Measurements from ENCODE around the gene PFDN1. TPM values are rescaled to one million over a fixed set of nuclear protein-coding genes. Genes with fewer than 3 reads are reported as not detected.

Gene PFDN1
- total RNA-seq, 1 donor from 2014 or later, result 72.7 TPM

DNA sequence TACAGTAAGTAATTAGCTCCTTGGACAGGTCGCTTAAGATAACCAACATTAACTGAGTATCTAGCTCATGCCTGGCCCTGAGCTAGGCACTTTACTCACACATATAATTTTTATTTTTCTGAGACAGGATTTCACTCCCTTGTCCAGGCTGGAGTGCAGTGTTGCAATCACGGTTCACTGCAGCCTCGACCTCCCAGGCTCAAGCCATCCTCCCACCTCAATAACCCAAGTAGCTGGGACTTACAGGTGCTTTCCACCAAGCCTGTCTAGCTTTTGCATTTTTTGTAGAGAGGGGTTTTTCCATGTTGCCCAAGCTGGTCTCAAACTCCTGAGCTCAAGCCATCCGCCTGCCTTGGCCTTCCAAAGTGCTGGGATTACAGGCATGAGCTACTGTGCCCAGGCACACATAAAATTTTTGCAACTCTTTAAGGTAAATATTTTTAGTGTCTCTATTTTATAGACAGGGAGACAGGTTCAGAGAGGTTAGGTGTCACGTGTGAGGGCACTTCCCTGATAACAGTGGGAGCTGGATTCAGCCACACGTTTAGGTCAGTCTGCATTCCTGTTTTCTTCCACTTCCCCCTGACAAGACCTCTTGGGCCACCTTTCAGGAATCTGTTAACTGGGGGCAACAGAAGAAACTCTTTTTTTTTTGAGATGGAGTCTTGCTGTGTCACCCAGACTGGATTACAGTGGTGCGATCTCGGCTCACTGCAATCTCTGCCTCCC, 25.3 kb upstream of the PFDN1 start:
- no peak for DNase-seq

DNA sequence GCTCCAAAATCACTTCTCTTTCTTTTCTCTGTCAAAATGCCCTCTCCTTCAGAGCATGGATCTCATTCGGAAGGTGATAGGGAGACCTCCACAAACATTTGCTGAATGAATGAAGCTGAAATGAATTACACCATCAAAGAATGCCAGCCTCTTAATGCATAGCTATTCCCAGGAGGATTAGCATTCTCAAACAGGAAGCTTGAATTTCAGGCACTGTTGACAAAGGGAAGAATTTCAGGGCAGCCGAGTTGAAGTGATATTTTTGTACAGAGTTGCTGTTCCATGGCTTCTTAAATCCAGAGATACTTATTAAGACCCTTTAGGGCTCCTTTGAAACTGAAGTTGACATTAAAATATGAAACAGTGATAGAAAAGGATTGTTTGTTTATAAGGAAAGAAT, 24.7 kb upstream of the PFDN1 start:
- peak; percentile 83 for DNase-seq

DNA sequence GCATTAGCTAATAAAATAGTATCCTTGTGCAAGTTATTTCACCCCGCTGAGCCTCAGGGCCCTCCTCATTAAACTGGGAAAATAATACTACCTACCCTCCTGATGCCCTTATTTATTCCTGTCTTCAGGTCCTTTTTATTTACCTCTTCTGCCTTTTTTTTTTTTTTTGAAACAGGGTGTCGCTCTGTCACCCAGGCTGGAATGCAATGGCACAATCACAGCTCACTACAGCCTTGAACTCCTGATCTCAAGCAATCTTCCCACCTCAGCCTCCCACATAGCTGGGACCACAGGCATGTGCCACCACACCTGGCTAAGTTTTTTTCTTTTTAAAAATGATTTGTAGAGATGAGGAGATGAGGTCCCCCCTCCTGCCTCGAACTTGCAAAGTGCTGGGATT, 22.6 kb upstream of the PFDN1 start:
- no peak for DNase-seq

DNA sequence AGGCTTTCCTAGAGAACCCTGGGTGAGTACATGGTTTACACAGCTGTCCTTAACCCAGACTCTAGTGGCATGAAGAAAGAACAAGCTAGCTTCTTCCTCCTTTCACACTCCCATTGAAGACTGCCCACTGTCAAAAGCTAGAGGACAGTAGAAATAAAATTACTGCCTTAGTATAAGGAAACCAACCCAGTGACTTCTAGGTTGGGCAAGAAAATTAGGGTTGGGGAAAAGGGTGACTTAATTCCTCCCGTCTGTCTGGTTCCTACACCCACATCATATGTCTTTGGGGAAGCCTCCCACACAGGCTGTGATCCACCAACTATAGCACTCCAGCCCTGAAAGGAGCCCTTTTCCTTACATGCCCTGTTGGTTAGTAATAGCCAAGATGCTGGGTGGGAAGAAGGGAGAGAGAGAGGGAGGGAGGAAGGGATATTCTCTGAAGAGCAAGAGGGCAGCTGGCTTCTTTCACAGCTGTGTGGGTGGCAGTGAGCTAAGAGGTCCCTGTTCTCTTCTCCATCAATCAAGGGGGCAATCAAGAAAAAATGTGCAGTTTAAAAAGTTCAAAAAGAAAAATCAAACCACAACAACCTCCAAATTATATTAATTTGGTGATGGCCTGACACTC, 21.8 kb upstream of the PFDN1 start:
- DNase-seq, result no peak

DNA sequence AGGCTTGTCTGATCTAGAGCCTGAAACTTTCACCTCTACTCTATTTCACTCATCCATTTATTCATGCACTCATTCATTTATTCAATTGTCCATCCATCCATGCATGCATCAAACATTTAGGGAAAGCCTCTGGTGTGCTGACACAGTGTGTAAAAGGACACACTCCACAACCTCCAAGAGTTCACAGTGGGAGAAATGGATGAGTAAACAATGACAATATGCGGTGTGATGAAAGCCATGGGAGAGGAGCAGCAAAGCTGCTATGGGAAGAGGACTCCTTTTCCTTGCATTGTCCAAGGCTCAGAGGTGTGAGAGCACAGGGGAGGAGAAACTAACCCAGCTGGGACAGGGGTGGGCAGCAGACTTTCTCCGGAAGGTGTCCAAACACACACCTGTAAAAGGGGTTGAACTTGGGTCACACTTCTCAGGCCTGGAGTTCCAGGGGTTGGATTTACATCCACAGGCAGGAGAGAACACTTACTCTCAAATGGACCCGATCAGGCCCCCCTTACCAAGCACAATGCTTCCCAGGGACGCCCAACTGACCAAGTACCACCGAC, 21.2 kb upstream of the PFDN1 start:
- no peak for DNase-seq

DNA sequence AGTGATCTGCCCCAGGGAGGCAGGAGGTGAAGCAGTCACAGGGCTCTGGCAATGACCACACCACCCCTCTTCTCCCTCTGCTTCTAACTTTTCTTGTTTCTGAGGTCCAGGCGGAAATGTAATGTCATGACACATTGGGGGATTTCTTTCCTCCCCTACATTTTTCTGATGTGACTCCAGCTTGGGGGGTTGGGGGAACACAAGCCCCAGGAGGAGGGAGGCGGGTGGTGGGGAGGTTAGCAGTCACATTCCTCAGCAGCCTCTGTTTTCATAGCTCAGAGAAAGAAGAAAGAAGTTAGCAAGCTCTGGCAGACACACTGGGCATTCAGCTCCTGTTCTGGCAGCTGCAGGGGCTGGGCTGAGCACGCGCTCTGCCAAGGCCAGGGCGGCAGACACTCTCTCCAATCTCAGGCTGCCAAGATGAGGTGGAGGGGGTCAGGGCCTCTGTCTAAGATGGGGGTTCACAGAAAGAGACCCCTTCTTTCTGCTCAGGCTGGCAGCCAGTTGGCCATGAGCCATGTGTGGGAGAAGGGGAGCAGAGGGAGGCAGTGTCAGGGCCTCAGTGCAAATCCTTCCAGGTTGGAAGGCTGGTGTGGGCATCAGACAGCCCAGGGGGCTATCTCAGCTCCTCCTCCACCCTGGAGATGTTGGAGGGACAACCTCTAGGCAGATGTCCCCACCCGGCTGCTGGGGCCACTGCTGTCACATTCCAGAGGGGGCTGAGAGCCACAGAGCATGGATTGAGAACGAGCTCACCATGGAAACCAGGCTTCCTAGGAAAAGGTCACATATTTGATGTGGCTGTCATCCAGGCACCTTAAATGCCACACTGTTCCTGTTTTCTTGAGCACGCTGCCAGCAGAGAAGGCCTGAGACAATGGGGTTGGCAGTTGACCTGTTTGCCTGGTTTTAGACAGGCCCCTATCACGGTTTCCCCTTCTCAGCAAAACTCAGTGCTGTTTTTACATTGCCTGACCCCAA, 20.1 kb upstream of the PFDN1 start:
- DNase-seq, result peak; percentile 91

DNA sequence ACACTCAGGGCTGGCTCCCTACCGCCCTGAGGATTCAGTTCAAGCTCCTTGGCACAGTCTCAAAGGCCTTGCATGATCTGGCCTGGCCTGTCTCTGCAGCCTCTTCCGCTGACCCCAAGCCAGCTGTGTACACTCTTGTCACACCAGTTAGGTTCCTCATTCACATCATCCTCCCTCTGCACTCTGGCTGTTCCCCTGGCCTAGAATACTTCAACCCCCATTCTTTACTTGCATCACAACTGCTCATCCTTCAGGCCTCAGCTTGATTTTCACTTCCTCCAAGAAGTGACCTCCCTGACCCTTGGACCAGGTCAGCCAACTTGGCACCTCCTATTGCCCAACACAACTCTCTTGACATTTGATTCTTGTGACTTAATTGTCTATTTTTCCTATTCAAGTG, 18.9 kb upstream of the PFDN1 start:
- no peak for DNase-seq

DNA sequence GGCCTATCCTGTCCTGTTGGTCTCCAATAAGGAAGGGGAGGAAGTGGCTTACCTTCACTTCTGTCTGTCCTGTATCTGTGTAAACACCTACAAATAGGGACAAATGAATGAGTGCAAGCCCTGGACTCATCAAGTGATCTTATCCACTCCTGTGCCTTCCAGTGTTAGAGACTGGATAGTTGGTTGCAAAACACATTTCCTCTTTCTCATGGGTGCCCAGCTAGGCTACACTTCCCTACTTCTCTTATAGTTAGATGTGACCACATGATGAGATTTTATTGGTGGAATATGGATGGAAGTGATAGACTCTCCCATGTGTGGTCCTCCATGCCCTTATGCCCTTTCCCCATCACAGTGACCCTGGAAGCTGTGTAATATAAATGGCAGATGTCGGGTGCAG, 16.9 kb upstream of the PFDN1 start:
- no peak for DNase-seq

DNA sequence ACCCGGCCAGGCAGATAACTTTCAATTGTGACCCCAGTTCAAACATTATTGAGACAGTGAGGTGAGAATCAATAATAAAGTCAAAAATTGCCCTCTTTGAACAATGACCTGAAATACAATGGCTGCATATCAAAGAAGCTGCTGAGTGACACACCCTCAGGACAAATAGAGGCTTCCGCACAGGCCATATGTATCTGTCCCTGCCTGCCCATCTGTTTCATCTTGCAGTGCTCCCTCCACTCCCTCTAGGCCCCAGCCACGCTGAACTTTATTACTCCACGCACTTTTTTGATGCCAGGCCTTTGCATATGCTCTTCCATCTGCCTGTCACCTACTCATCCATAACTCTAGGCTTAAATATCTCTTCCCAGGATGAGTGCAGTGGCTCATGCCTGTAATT, 15.9 kb upstream of the PFDN1 start:
- DNase-seq, result no peak

DNA sequence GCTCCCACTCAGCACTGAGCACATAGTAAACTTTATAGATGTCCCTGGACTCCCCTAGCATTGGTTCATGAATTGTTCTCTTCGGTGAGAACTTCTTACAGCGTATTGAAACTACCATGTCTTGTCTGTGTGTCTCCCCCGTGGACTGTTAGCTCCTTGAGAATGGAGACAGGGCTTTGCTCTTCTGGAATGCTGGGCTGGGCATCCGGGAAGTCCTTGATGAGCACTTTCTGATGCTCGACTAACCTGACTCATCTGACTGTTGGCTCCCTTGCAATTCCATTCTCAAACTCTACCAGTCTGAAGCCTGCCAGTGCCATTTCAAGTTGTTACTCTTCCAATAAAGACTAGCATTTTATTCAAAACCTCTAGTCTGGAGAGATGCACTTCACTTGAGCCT, 15.0 kb upstream of the PFDN1 start:
- peak; percentile 65 for DNase-seq

DNA sequence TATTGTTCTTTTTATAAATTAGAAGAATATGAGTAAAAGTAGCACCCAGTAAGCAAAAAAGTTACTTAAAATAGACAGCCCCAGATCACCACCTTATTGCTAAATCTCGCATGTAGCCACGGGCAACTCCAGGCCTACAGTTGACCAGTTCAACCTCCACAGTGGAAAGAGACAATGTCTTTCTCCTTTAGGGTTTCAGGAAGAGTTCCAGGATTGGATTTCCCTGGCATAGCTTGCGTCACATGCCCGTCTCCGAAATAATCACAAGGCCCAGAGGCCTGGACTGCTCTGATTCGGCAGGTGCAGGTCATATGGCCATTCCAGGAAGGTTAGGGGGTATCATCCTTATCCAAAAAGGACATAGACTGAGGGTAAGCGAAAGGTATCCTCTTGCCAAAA, 9.9 kb upstream of the PFDN1 start:
- DNase-seq, result peak; percentile 48

DNA sequence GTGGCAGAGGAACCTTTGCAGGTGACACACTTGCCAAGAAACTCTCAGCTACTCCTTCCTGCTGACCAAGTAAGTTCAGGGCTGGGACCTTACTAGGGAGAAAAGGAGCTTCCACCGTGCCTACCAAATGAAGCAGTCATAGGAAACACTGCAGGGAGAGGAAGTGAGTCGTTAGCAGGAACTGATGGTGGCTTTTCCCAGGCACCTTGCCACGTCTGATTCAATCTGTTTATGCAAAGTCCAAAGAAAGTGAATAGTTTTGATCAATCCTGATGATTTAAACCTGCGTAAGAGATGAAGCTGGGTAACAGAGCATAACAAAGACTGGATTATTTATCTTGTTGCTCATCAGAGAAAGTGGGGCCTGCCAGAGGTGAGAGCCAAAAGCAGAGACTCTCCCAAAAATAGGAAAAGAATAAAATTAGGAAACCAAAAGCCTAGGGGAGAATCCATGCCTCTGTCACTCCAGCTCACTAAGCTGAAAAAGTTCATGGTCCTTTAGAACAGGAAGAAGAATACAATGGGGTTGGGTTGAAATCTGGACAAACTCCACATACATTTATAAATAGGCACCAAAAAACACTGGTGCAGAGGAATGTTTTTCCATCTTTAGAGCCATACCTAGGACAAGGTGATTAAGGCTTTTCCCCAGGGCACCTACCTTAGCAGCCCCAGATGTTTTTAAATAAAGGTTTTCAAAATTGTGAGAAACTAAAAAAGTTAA, 9.3 kb upstream of the PFDN1 start:
- peak; percentile 98 for DNase-seq

DNA sequence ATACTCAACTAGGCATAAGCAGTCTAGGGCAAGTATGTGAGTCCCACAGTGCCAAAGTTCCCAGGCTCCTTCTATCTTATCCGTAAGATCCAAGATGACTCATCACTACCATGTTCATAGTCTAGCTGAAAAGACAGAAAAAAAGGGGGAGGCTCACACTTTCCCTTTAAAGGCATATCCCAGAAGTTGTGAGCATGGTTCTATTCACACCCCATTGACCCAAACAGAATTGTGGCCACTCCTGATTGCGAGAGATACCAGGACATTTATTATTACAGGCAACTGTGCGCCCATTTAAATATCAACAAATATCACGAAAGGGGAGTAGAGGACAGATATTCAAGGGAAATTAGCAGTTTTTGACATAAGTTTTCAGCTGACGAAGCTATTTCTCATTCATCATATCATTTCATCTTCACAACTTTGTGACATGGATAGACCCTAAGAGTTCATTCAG, 8.1 kb upstream of the PFDN1 start:
- peak; percentile 94 for DNase-seq

DNA sequence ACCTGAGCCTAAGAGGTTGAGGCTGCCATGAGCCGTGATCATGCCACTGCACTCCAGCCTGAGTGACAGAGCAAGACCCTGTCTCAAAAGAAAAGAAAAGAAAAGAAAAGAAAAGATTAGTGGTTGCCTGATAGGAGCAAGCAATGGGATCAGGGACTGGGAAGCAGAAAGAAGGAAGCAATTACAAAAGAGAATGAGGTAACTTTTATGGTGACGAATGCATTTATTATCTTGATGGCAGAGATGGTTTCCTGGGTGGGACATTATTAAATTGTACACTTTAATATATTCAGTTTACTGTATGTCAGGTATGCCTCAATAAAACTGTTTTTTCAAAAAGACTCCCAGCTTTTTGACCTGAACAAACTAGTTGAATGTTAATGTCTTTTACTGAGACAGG, 7.5 kb upstream of the PFDN1 start:
- no peak for DNase-seq

DNA sequence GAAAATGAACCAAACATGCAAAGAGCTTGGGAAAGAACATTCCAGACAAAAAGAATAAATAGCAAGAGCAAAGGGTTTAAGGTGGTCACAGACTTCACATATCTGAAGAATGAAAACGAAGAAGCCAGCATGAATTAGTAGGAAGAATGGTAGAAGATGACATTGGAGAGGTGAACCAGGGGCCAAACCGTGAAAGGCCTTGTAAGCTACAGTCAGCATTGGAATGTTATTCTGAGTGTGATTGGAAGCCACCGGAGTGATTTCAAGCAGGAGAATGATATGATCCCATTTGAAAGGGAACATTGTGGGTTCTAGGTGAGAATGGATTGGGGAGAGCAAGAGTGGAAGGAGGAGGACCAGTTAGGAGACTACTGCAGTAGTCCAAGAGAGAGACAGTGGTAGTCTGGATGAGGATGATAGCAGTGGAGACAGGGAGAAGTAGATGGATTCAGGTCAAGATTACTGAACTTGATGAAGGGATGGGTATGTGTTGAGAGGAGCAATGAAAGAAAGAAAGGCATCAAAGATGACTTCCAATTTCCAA, 6.9 kb upstream of the PFDN1 start:
- no peak for DNase-seq

DNA sequence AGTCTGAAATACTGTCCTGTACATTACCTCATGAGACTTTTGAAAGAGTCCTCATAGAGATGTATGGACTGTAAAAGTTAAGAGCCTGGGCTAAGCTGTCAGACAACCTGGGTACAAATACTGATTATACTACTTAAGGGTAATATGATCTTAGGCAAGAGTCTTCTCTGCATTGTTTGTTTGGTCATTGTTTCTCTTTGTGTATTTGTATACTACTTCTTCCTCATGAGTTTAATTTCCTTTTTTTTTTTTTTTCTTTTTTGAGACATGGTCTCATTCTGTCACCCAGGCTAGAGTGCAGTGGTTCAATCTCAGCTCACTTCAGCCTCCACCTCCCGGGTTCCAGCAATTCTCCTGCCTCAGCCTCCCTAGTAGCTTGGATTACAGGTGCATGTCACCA, 2.6 kb upstream of the PFDN1 start:
- no peak for DNase-seq

DNA sequence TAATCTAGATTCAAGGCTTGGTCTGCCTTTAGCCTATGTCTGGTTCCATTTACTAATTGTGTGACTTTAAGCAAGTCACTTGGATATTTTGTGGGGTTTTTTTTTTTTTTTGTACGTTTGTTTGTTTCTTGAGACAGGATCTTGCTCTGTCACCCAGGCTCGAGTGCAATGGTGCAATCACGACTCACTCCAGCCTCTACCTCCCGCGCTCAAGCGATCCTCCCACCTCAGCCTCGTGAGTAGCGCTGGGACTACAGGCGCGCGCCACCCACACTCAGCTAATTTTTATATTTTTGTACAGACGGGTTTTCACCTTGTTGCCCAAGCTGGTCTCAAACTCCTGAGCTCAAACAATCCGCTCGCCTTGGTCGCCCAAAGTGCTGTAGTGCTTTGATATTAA, 1.1 kb upstream of the PFDN1 start:
- DNase-seq, result no peak

DNA sequence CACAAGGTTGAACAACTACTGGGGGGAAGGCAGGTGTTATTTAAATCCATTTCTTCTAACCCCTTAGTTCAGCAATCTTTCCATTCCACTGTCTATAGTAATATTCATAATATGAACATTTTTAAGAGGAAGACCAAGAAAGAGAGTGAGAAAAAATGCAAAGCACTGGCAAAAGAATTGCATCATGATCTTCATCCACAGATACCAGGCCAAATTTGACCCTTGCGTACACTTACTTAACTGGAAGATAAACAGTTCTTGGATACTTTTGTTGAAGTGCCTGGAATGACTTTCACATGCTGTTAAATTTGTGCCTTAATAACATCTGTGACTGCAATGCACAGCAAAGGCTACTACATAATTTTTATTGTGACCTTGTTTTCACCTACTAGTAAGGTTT, 1.8 kb downstream of the PFDN1 start:
- DNase-seq, result no peak

DNA sequence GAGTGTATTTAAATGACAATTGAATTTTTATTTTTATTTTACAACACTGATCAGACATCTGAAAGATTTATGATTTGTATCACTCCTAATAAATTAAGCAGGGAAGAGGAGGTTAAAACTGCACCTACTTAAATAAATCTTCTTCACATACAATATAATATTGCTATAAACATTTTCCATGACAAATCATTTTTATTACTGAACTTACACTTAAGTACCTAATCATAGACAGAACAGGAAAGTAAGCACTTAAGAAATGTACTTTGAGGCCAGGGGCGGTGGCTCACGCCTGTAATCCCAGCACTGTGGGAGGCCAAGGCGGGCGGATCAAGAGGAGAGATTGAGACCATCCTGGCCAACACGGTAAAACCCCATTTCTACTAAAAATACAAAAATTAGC, 3.8 kb downstream of the PFDN1 start:
- no peak for DNase-seq

DNA sequence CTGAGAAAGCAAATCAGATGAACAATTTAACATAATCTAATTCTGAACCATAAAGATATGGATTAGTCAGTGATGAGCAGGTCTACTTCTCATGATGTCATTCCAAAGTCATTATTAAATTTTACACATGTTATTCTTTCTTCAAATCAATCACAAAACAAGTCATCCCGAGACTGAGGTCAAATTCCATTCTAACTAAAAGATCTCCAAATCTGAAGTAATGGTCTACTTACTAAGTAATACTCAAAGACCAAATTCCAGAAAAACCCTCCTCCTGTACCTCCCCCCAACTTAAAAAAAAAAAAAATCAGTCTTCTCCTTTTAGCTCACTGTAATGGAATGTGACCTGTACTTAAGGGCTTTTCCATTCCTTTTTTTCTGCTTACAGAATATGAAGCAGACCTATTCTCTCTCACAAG, 4.7 kb downstream of the PFDN1 start:
- DNase-seq, result peak; percentile 65

DNA sequence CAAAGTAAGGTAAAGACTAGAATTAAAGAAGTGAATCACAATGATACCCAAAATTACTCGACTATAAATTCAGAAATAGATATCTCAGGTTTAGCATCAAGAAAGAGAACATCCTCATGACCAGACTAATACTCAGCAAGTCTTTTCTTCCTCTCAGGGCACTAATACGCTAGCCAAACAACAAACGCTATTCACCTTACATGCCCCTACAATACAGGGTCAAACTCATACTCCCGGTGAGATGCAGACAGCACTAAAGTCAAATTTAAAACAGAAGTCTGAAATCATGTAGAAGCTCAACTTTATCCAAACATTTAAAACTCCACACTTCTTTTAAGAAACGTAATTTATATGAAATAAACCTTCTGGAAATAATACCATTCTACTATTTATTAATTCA, 5.6 kb downstream of the PFDN1 start:
- peak; percentile 37 for DNase-seq

DNA sequence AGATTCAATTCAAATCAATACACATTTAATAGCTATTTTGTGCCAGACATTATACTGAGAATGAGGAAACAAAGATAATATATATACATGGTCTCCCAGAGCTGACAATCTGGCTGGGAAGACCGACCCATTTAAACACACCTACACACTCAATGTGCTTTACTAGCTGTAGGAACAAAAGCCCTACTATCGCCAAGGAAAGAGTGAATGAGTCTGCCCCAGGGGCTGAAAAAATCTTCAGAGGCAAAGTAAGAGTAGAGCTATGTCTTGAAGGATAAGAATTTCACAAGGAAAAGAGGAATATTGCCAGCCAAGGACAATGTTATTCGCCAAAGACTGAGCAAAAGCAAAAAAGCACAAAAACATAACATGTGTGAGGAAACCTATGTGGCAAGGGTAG, 6.6 kb downstream of the PFDN1 start:
- no peak for DNase-seq

All from dermis blood vessel endothelial cell (primary cell).